Tongue (tissue), 3 donors: ENCODE data around the gene FAM181B. TPM values are rescaled to one million over a fixed set of nuclear protein-coding genes. Genes with fewer than 3 reads are reported as not detected.
A peak's percentile ranks its signal among the peaks of the same experiment; 100 is the strongest.

Source experiments
- DNase-seq: peaks from one replicate; pipeline ENCODE4 v3.0.0-alpha.2; 2015
- small RNA-seq: library from RNA; depleted of rRNA; stranded (forward); fragments of <200 nt; gene quantifications from one replicate; pipeline ENCODE3, GENCODE V24; 2014; ENCODE audit warnings: low replicate concordance
- total RNA-seq: library from RNA; depleted of rRNA; stranded (reverse); fragments of >200 nt; gene quantifications from one replicate; pipeline ENCODE4 v1.2.3, GENCODE V29; 2014

Gene FAM181B
- total RNA-seq, 1 donor from 2014 or later = 1.9 TPM

DNA sequence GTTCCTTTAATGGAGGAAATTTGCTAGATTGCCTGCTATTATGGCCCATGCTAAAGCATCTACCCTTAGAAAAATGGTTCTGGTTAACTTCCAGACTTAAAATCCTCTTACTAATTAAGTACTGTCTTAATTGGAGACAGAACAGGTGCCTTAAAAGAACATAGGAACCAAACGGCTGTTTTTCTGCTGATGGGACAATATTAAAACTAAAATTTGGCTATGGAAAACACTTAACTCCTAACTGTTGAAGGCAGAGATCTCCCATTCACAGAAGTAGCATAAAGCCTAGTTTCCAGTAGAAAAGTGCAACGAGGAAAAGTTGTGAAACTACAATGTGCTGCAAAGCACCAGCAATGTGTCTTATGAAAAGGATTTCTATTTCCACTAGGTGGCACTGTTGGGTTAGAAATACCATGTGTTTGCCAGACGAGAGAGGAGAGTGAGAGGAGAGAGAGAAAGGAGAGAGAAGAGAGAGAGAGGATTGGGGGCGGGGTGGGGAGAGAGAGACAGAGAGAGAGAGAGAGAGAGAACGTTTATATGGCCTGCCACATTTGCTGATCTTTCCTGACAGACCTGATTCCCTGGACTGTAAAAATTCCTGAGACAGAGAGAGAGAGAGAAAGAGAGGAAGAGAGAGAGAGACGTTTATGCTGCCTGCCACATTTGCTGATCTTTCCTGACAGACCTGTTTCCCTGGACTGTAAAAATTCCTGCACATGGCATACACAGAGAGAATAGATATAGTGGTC lies 51.5 kb downstream of the FAM181B start:
- peak; percentile 80 for DNase-seq

DNA sequence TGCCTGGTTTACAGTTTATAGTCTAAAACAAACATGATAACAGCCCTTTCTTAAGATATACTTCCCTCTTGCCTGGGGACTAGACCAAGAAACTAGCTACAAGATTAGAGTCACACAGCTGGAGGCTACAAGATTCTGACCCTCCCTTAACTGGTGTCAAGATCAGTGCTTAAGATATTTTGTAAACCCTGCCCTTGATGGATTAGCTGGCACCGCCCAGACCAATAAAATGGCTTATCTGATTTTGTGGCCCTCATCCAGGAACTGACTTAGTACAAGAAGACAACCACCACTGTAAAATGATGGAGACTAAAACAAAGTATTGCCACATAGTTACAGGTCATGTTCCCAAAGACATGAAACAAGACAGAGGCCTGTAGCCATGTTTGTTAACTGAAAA lies 53.4 kb downstream of the FAM181B start:
- no peak for DNase-seq

Small RNA genes within 50 kb of the gene (small RNA-seq; reads per million reads assigned to genes)
- not detected for gene RPS28P7

Other genes starting within 250 kb of the FAM181B start
- 76.4 TPM for gene PRCP, start 166.6 kb upstream of the FAM181B start, total RNA-seq
- gene DDIAS, start 167.9 kb upstream of the FAM181B start, total RNA-seq = 3.7 TPM